Activated CD4-positive, alpha-beta T cell treated with anti-CD3 and anti-CD28 coated beads for 48 hours (primary cell): ENCODE results near the gene LRGUK.
"Not testable (repeated sequence)": the region's sequence is repeated elsewhere in the genome, so short reads cannot be mapped to it uniquely, and the experiment has no call there.

ENCODE experiments used
- DNase-seq: peaks from one replicate; pipeline ENCODE4 v3.0.0-alpha.2; 2020

The LRGUK gene

GRCh38 chr7:134126966-134127848, at the start of gene LRGUK:
TSS of gene LRGUK (plus strand) at chr7:134127340. CDS start at chr7:134127368, 28 bp downstream.
- DNase-seq: peak; percentile 85

GRCh38 chr7:134077560-134077959, 49.6 kb upstream of the LRGUK start:
- DNase-seq: not testable (repeated sequence)

DNA sequence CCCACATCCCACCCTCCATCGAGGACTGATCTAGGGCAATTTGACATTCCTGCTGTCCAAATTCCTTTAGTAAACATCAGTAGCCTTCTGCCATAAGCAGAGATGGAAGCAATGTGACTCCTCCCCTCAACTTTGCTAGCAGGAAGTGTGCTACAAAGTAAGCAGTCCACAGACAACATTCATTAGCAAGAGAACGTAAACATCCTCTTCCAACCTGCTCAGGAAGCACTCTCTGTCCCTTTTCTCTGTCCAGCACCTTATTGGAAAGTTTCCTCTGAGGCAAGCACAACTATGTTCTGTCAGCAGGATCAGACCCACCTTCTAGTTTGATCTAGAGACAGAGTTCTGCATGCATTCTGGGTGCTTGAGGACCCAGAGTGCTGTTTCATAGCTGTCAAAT, 48.1 kb upstream of the LRGUK start:
- no peak for DNase-seq

GRCh38 chr7:134081695-134082094, 45.4 kb upstream of the LRGUK start:
- DNase-seq: no peak

DNA sequence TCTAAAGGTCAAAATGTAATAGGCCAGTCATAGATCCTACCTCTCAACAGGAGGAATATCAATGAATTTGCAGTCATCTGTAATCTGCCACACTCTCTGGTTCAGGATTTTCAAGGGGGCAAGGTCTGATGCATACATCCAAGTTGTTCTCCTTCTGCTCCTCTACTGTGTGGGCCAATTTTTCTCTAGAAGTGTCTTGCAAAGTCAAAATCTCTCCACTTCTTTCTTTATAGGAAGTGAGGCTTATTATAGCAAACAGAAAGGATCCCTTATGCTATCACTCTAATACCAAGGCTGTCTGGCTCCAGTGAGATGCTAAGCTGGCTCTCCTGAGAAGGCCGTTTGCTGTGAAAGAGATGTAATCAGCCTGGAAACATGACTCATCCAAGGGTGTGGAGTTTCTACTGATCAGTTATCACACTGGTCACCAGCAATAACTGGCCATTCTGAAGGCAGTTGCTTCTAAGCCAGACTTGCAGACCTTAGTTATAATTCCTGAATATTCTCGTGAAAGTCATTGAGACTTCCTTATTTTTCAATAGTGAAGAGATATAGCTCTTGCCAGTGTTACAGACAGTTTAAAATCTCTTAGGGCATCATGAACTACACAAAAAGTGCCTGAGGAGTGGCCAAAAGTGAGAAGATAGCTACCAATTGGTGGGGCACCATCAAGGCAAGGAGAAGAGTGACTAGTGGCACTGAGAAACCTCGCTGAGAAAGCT, 43.2 kb upstream of the LRGUK start:
- no peak for DNase-seq

- no peak for DNase-seq
Observed at GRCh38 chr7:134084488-134085144, 42.5 kb upstream of the LRGUK start.

DNA sequence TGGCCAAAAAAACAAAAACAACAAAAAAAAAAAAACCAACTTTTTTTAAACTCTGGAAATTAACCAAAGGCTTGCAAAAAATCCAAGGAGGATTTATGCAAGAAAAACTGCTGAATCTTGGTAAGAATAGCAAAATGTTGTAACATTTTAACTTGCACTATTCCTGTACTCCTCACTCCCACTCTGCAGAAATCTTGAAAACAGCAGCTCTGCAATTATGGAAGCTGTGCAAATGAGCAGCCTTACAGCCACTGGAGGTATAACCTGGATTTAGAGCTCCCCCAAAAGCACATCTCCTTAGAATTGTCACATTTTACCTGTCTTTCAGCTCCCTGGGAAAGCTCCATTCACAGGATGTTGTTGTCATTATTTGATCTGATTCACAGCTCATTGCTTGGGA, 41.8 kb upstream of the LRGUK start:
- DNase-seq: no peak

DNA sequence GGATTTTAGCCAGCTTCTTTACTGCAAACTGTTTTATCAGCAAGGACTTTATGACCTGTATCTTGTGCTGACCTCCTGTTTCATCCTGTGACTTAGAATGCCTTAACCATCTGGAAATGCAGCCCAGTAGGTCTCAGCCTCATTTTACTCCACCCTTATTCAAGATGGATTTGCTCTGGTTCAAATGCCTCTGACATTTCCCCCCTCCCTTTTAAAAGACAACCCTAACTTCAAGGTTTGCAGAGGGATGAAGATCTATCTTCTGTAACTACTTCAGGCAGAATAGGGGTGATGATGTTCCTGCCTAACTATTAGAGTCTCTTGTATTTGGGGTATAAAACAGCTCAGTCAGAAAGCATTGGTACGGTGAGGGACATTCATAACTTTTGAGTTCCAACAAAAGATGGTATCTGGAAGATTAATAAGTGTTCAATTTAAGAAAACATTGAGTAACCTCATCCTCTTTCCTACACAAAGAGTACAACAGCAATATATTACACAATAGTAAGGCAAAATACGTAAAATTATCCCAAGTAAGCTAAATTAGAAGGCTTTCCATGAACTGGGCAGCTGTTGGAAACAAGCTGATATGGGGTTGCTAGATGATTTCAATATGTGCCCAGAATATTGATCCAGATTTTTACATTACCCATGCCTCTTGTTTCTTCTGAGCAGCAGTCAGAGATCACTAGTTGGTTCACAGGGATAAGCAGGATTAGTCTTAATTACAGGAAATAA, 40.0 kb upstream of the LRGUK start:
- DNase-seq: no peak

- DNase-seq: no peak
Observed at GRCh38 chr7:134088199-134088598, 38.9 kb upstream of the LRGUK start.

GRCh38 chr7:134089446-134089845, 37.7 kb upstream of the LRGUK start:
- no peak for DNase-seq

- no peak for DNase-seq
Observed at GRCh38 chr7:134098072-134098471, 29.1 kb upstream of the LRGUK start.

DNA sequence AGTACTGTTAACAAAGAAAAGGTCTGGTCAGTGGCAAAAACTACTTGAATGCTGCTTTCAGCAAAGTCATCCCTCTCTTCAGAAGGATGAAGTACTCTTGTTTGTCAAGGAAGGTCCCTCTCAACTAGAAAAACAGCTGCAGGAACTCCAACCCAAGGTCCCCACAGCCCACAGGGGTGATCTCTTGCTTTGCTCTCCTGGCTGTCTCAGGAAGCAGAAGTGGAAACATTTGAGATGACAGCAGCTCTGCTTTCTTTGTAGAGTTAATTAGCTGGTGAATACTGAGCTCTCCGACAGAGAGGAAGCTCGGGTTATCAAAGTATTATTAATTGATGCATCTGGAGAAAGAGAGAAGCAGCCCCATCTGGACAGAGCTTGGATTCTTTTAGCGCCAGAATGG, 25.4 kb upstream of the LRGUK start:
- DNase-seq: no peak

DNA sequence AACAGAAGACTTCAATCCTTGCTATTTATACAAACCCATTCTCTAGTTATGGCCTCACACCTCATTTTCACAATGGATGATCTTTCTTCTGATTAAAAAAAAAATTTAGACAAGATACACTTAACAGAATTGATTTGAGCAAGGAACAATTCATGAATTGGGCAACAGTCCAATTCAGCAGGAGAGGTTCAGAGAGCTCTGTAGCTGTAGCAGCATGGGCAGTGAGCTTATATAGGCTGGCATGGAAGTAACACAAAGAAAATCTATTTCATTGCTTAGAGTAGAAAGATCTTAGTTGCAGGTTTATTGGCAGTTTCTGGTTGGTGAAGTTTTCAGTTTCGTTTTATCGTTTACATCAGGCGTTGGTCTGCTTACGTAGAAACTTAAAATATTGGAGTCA, 23.0 kb upstream of the LRGUK start:
- DNase-seq: no peak

DNA sequence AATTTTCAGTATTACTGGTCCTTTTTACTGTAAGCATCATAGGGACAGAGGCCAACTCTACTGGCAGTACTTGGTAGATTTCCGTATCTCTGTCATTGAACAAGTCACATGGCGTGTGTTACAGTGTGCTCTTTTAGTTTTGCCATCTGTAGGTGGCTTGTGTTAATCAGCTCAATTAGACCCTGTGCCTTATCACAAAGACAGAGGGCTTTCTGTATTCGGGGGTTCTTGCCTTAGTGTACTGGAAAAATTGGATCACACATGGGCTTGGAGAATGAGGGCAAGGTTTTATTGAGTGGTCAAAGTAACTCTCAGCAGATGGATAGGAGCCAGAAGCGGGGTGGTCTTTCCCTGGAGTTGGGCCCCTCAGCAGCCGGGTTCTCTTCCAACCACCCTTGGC, 21.3 kb upstream of the LRGUK start:
- DNase-seq: no peak

- no peak for DNase-seq
Observed at GRCh38 chr7:134108802-134109201, 18.3 kb upstream of the LRGUK start.

GRCh38 chr7:134113655-134114054, 13.5 kb upstream of the LRGUK start:
- no peak for DNase-seq

DNA sequence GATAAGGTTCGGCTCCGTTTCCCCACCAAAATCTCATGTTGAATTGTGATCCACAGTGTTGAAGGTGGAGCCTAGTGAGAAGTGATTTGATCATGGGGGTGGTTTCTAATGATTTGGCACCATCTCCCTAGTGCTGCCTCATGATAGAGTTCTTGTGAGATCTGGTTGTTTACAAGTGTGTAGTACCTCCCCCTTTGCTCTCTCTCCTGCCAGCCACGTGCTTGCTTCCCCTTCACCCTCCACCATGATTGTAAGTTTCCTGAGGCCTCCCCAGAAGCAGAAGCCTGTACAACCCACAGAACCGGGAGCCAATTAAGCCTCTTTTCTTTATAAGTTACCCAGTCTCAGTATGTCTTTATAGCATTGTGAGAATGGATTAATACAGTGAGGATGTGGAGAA, 12.1 kb upstream of the LRGUK start:
- no peak for DNase-seq

DNA sequence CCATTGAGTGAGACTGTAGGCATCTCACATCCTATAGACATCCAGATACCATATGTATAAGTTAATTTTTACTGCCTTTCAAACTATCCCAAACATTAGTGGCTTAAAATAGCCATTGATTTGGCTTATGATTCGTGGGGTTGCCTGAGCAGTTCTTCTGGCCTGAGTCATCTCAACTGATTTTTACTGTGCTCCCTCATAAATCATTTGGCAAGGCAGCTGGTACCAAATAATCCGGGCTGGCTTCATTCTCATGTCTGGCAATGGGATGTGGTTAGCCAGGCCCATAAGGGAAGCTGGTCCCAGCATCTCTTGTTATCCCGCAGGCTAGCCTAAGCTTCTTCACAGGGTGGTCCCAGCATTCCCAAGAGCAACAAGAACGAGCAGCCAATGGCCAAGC, 6.7 kb upstream of the LRGUK start:
- DNase-seq: no peak

- DNase-seq: no peak
Observed at GRCh38 chr7:134121632-134122139, 5.5 kb upstream of the LRGUK start.

DNA sequence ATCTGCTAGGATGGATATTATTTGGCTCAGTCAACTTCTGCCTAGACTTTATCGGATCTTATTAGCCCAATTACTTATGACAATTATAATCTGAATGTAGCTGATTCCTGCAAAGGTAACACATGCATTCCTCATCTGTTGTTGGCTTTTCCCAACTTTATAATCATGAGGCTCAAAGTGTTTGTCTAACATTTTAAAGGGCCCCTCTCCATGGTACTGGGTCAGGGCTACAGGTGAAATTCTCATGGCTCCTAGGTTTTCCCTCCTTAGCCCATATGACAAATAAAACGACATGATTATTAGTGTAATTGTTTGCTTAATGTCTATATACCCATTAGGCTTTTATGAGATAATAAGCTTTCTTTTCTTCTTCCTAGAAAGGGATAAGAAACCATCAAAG, 4.2 kb upstream of the LRGUK start:
- no peak for DNase-seq

DNA sequence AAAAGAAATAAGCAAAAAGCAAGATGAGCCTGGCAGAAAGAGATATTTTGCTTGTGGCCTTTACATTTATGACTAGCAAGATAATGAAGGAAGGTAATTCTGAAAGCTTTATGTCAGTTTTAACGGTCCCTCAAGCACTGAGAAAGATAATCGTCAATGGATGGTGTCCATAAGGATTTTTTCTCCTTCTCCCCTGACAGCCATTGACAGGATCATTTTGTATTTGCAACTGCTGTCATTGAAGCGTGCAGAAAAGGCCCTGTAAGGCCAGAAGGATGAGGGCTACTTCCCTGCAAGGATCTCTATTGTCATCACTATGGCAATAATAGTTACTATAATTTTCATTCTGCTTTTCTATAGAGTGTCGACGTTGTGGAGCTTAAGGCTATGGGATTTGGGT, 994 bp upstream of the LRGUK start:
- no peak for DNase-seq

- no peak for DNase-seq
Observed at GRCh38 chr7:134126596-134126965, 559 bp upstream of the LRGUK start.

DNA sequence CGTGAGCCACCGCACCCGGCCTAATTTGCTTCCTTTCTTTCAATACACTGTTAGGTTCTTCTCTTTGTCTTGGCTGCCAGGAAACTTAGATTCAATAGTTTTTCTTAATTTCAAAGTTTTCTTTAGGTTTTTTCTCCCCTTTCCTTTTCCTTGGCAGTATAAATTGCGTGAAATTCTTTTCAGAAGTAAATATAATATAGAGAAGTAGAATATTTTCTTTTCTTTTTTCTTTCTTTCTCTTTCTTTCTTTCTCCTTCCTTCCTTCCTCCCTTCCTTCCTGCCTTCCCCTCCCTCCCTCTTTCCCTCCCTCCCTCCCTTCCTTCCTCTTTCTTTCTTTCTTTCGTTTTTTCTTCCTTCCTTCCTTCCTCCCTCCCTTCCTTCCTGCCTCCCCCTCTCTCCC, 1.7 kb downstream of the LRGUK start:
- no peak for DNase-seq
